Common myeloid progenitor, CD34-positive (primary cell): ENCODE measurements around the gene DYRK4.

Source experiments
- CTCF ChIA-PET: fragments of 350-600 bp; sonication (Branson Sonifier 250); formaldehyde crosslinking; loops from one replicate; lab custom pipeline; 2021; ENCODE audit warnings: antibody characterized with exemption; lab: Charles Lee
- POLR2A ChIA-PET: fragments of 350-600 bp; sonication (Branson Sonifier 250); formaldehyde crosslinking; loops from one replicate; lab custom pipeline; 2021; ENCODE audit warnings: antibody characterized with exemption; lab: Charles Lee
- DNase-seq, 3 donors: peaks; one replicate each; pipeline versions ENCODE4 v3.0.0 to v3.0.0-alpha.2; 2013
- H3K27ac ChIP-seq, 2 experiments: 1 replicate in 1 of 2; 2 replicates in 1 of 2; pipeline ENCODE4 v1.7.0; 2013; ENCODE audit warnings: inconsistent platforms in 2 of 2, low read length in 2 of 2, mild to moderate bottlenecking in 2 of 2, low read depth in 1 of 2, moderate library complexity in 1 of 2; ENCODE audit not compliant: severe bottlenecking in 2 of 2, insufficient read depth in 1 of 2, poor library complexity in 1 of 2
- H3K27me3 ChIP-seq, 5 experiments: replicated peaks in 2 of 5; 1 replicate in 3 of 5; 2 replicates in 2 of 5; pipeline versions ENCODE4 v1.6.1 to v1.7.0; 2013; ENCODE audit warnings: low read length in 4 of 5, mild to moderate bottlenecking in 2 of 5, moderate library complexity in 2 of 5, inconsistent platforms in 1 of 5; ENCODE audit not compliant: insufficient read depth in 5 of 5, control insufficient read depth in 4 of 5
- H3K36me3 ChIP-seq, 4 experiments: 1 replicate in 2 of 4; 2 replicates in 2 of 4; pipeline versions ENCODE4 v1.6.1 to v1.7.0; 2013; ENCODE audit warnings: low read length in 3 of 4, control low read depth in 1 of 4, mild to moderate bottlenecking in 1 of 4; ENCODE audit not compliant: control insufficient read depth in 4 of 4, insufficient read depth in 4 of 4
- H3K4me1 ChIP-seq, 4 experiments: 1 replicate in 3 of 4; 2 replicates in 1 of 4; pipeline versions ENCODE4 v1.6.1 to v1.7.1; 2013; ENCODE audit warnings: low read length in 3 of 4, mild to moderate bottlenecking in 3 of 4, control low read depth in 1 of 4, inconsistent platforms in 1 of 4, moderate library complexity in 1 of 4; ENCODE audit not compliant: control insufficient read depth in 4 of 4, insufficient read depth in 4 of 4; ENCODE audit errors: control extremely low read depth in 1 of 4
- H3K4me3 ChIP-seq, 7 experiments: 1 replicate in 4 of 7; 2 replicates in 3 of 7; pipeline versions ENCODE4 v1.5.1 to v1.7.0; 2013; ENCODE audit warnings: mild to moderate bottlenecking in 7 of 7, low read length in 6 of 7, moderate library complexity in 6 of 7, inconsistent platforms in 2 of 7, low read depth in 2 of 7, control low read depth in 1 of 7; ENCODE audit not compliant: insufficient read depth in 4 of 7, control insufficient read depth in 1 of 7; ENCODE audit errors: extremely low read depth in 1 of 7
- H3K9me3 ChIP-seq, 5 experiments: 1 replicate in 4 of 5; 2 replicates in 1 of 5; pipeline versions ENCODE4 v1.6.1 to v1.7.1; 2013; ENCODE audit warnings: low read length in 4 of 5, mild to moderate bottlenecking in 2 of 5, inconsistent platforms in 1 of 5, low read depth in 1 of 5, moderate library complexity in 1 of 5; ENCODE audit not compliant: control insufficient read depth in 4 of 5, insufficient read depth in 2 of 5; ENCODE audit errors: control extremely low read depth in 1 of 5
- WGBS: methylation state at CpG from one replicate; pipeline ENCODE4 v1.1.5; 2013; ENCODE audit not compliant: insufficient coverage; 5-methylcytosine and 5-hydroxymethylcytosine counted together

The DYRK4 gene

GRCh38 chr12:4653691-4654090 is 91.7 kb downstream of the DYRK4 start:
- Histone ChIP-seq H3K9me3 (no peaks in the 10 kb centered on the region), H3K4me3 (no peak overlapping the region), H3K36me3 (peaks cover 11 to 41% (median 28%) of the 10 kb centered on the region in 4 experiments), H3K4me1 (peaks cover 7 to 14% (median 11%) of the 10 kb centered on the region in 4 experiments), H3K27ac (no peak overlapping the region), H3K27me3 (no peaks in the 10 kb centered on the region)
- no CpG with 5 or more reads among the region's 2 CpGs for WGBS
- POLR2A ChIA-PET, result no interaction called here
- DNase-seq, result no peak
- CTCF ChIA-PET, result no interaction called here
